Liver (tissue), 9 donors: ENCODE results near the gene FAM181A. TPM values are rescaled to one million over a fixed set of nuclear protein-coding genes. Genes with fewer than 3 reads are reported as not detected.

Experiments used
- DNase-seq: peaks from one replicate; pipeline ENCODE4 v3.0.0-alpha.2; 2017; ENCODE audit warnings: low spot score
- H3K27ac ChIP-seq, 2 donors: one replicate each; pipeline ENCODE4 v1.7.0; 2013; ENCODE audit warnings: inconsistent platforms in 2 of 2, low read length in 2 of 2, control low read depth in 1 of 2, low read depth in 1 of 2, mild to moderate bottlenecking in 1 of 2
- H3K27me3 ChIP-seq, 4 donors: one replicate each; pipeline versions ENCODE4 v1.6.1 to v1.7.0; 2013; ENCODE audit warnings: low read length in 3 of 4, inconsistent platforms in 1 of 4, mild to moderate bottlenecking in 1 of 4, moderate library complexity in 1 of 4; ENCODE audit not compliant: control insufficient read depth in 4 of 4, insufficient read depth in 4 of 4
- H3K36me3 ChIP-seq, 4 donors: one replicate each; pipeline versions ENCODE4 v1.6.1 to v1.7.0; 2013; ENCODE audit warnings: low read length in 3 of 4, mild to moderate bottlenecking in 3 of 4, low read depth in 1 of 4, moderate library complexity in 1 of 4; ENCODE audit not compliant: control insufficient read depth in 4 of 4, insufficient read depth in 3 of 4
- H3K4me1 ChIP-seq, 4 donors: one replicate each; pipeline versions ENCODE4 v1.6.1 to v1.7.0; 2013; ENCODE audit warnings: low read length in 3 of 4, mild to moderate bottlenecking in 3 of 4, moderate library complexity in 1 of 4; ENCODE audit not compliant: control insufficient read depth in 4 of 4, insufficient read depth in 4 of 4
- H3K4me3 ChIP-seq, 3 donors: one replicate each; pipeline versions ENCODE4 v1.6.1 to v1.7.0; 2013; ENCODE audit warnings: low read length in 3 of 3, control low read depth in 1 of 3, low read depth in 1 of 3, mild to moderate bottlenecking in 1 of 3
- H3K9ac ChIP-seq, 2 donors: one replicate each; pipeline ENCODE4 v1.7.0; 2013; ENCODE audit warnings: low read length in 2 of 2, mild to moderate bottlenecking in 2 of 2, moderate library complexity in 2 of 2, control low read depth in 1 of 2, low read depth in 1 of 2
- H3K9me3 ChIP-seq, 4 donors: one replicate each; pipeline versions ENCODE4 v1.6.1 to v1.7.0; 2013; ENCODE audit warnings: low read length in 3 of 4; ENCODE audit not compliant: control insufficient read depth in 4 of 4
- ATF3 ChIP-seq: IDR thresholded peaks from 2 replicates; pipeline ENCODE4 v1.6.1; 2016; ENCODE audit warnings: antibody characterized with exemption
- EGR1 ChIP-seq, 2 donors: IDR thresholded peaks; 2 replicates each; pipeline ENCODE4 v1.6.1; 2016 to 2018; ENCODE audit warnings: antibody characterized with exemption in 2 of 2, low read depth in 2 of 2
- FOXA1 ChIP-seq: IDR thresholded peaks from 2 replicates; pipeline ENCODE4 v1.6.1; 2016; ENCODE audit warnings: antibody characterized with exemption
- FOXA2 ChIP-seq: IDR thresholded peaks from 2 replicates; pipeline ENCODE4 v1.6.1; 2016; ENCODE audit warnings: antibody characterized with exemption
- GABPA ChIP-seq, 2 donors: IDR thresholded peaks in 1 of 2; conservative IDR thresholded peaks in 1 of 2; 2 replicates each; pipeline ENCODE4 v1.6.1; 2016; ENCODE audit warnings: antibody characterized with exemption in 2 of 2, mild to moderate bottlenecking in 1 of 2, moderate library complexity in 1 of 2
- HNF4A ChIP-seq, 2 donors: conservative IDR thresholded peaks; 2 replicates each; pipeline ENCODE4 v1.6.1; 2016; ENCODE audit warnings: antibody characterized with exemption in 2 of 2, mild to moderate bottlenecking in 2 of 2
- HNF4G ChIP-seq: IDR thresholded peaks from 2 replicates; pipeline ENCODE4 v1.6.1; 2016; ENCODE audit warnings: antibody characterized with exemption
- JUND ChIP-seq, 2 donors: IDR thresholded peaks; 2 replicates each; pipeline ENCODE4 v1.6.1; 2016; ENCODE audit warnings: antibody characterized with exemption in 2 of 2
- MAX ChIP-seq: IDR thresholded peaks from 2 replicates; pipeline ENCODE4 v1.6.1; 2016; ENCODE audit warnings: antibody characterized with exemption
- NR2F2 ChIP-seq: IDR thresholded peaks from 2 replicates; pipeline ENCODE4 v1.6.1; 2016; ENCODE audit warnings: antibody characterized with exemption
- RAD21 ChIP-seq, 2 donors: IDR thresholded peaks; 2 replicates each; pipeline ENCODE4 v1.6.1; 2016; ENCODE audit warnings: antibody characterized with exemption in 2 of 2, mild to moderate bottlenecking in 2 of 2
- REST ChIP-seq: IDR thresholded peaks from 2 replicates; pipeline ENCODE4 v1.6.1; 2016; ENCODE audit warnings: antibody characterized with exemption, mild to moderate bottlenecking
- RXRA ChIP-seq, 2 donors: IDR thresholded peaks; 2 replicates each; pipeline ENCODE4 v1.6.1; 2017 to 2018; ENCODE audit warnings: antibody characterized with exemption in 2 of 2, mild to moderate bottlenecking in 1 of 2
- SP1 ChIP-seq: IDR thresholded peaks from 2 replicates; pipeline ENCODE4 v1.6.1; 2018; ENCODE audit warnings: antibody characterized with exemption, mild to moderate bottlenecking
- TAF1 ChIP-seq: conservative IDR thresholded peaks from 2 replicates; pipeline ENCODE4 v1.6.1; 2016; ENCODE audit warnings: antibody characterized with exemption, mild to moderate bottlenecking
- YY1 ChIP-seq: IDR thresholded peaks from 2 replicates; pipeline ENCODE4 v1.6.1; 2016; ENCODE audit warnings: antibody characterized with exemption, mild to moderate bottlenecking
- WGBS: extraction: QIAGEN DNeasy Blood & Tissue Kit; methylation state at CpG from one replicate; pipeline ENCODE4 v1.1.7; 2013; 5-methylcytosine and 5-hydroxymethylcytosine counted together
- polyA plus RNA-seq, 2 donors: library from polyadenylated mRNA; stranded (reverse) in 1 of 2; unstranded in 1 of 2; fragments of 200-250 nt in 1 of 2; fragments of >200 nt in 1 of 2; fragmentation: Nextera tagmentation in 1 of 2; extraction: Ambion mirVana in 1 of 2; gene quantifications; one replicate each; pipeline versions ENCODE4 v1.2.1 to v1.2.3, GENCODE V29; 2013 to 2015
- total RNA-seq, 2 donors: library from RNA; depleted of rRNA; stranded (reverse); fragments of >200 nt; gene quantifications; one replicate each; pipeline ENCODE4 v1.2.3, GENCODE V29; 2014
- TF ChIP-seq, protein P1 (sequence below): fragments of 150-350 bp; IDR thresholded peaks from 2 replicates; pipeline ENCODE4 v1.5.1; 2017; ENCODE audit warnings: improper control_type of control experiment, low read depth, low read length; ENCODE audit not compliant: missing input control
- donor health status: healthy.
- donor health status: healthy.
- donor health status: healthy.
- donor health status: healthy.
- donor health status: healthy.

The FAM181A gene
- total and polyA plus RNA-seq, 4 donors = not detected

DNA sequence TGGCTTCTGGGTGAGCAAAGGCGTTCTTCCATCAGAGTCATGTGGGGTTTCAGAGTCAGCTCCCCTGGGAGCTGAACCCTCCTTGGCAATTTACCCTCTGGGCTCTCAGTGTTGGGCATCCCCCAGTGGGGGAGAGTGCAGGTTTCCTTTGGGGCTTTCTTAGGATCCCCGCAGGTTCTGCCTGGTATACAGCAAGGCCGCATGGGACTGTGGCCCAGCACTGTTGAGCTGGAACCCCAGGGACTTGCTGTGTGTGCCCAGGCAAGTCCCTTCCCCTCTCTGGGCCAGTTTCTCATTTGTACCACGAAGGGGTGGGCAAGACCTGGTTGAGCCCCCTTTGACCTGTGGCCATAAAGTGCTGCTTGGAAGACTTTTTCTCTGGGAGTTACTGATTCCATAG, 5.5 kb downstream of the FAM181A start:
- Histone ChIP-seq H3K27ac (no peak overlapping the region), H3K9me3 (no peaks in the 10 kb centered on the region), H3K4me1 (no peaks in the 10 kb centered on the region), H3K27me3 (no peaks in the 10 kb centered on the region), H3K4me3 (no peak overlapping the region), H3K36me3 (no peaks in the 10 kb centered on the region), H3K9ac (no peak overlapping the region)
- TF ChIP-seq ATF3 (no peak), RAD21 (IDR thresholded peaks at IDR 0.05) (no peak), JUND (IDR thresholded peaks at IDR 0.05) (no peak), HNF4A (conservative IDR thresholded peaks at IDR 0.05) (no peak), FOXA1 (no peak), YY1 (no peak), SP1 (no peak)
- TF ChIP-seq, protein P1, sequence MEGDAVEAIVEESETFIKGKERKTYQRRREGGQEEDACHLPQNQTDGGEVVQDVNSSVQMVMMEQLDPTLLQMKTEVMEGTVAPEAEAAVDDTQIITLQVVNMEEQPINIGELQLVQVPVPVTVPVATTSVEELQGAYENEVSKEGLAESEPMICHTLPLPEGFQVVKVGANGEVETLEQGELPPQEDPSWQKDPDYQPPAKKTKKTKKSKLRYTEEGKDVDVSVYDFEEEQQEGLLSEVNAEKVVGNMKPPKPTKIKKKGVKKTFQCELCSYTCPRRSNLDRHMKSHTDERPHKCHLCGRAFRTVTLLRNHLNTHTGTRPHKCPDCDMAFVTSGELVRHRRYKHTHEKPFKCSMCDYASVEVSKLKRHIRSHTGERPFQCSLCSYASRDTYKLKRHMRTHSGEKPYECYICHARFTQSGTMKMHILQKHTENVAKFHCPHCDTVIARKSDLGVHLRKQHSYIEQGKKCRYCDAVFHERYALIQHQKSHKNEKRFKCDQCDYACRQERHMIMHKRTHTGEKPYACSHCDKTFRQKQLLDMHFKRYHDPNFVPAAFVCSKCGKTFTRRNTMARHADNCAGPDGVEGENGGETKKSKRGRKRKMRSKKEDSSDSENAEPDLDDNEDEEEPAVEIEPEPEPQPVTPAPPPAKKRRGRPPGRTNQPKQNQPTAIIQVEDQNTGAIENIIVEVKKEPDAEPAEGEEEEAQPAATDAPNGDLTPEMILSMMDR = no peak
- WGBS = 87% methylated on average over 4 of the region's 4 CpGs
- no peak for DNase-seq

- no peak overlapping the region for H3K4me3 ChIP-seq
- 69% methylated on average over 8 of the region's 8 CpGs for WGBS
- H3K27me3 ChIP-seq = no peaks in the 10 kb centered on the region
- H3K27ac ChIP-seq = no peak overlapping the region
- peaks cover 0 to 8% (median 2%) of the 10 kb centered on the region in 4 donors for H3K4me1 ChIP-seq
- no peaks in the 10 kb centered on the region for H3K9me3 ChIP-seq
- TF ChIP-seq RXRA (IDR thresholded peaks at IDR 0.05) (no peak), EGR1 (IDR thresholded peaks at IDR 0.05; ENCODE audit: low read depth in 2 of 2) (no peak), JUND (IDR thresholded peaks at IDR 0.05) (no peak), YY1 (no peak), GABPA (IDR thresholded peaks at IDR 0.05 in 1 of 2, conservative IDR thresholded peaks at IDR 0.05 in 1 of 2) (no peak), FOXA1 (no peak), RAD21 (IDR thresholded peaks at IDR 0.05) (no peak), ATF3 (no peak), FOXA2 (no peak), REST (no peak), SP1 (no peak), HNF4G (no peak), HNF4A (conservative IDR thresholded peaks at IDR 0.05) (no peak), NR2F2 (no peak), TAF1 (no peak), MAX (no peak)
- TF ChIP-seq, protein P1 = no peak
- H3K36me3 ChIP-seq = no peaks in the 10 kb centered on the region
- no peak for DNase-seq
- no peak overlapping the region for H3K9ac ChIP-seq
Observed at GRCh38 chr14:93935213-93935612, 8.1 kb downstream of the FAM181A start.
